GM12878 (cell line): Measurements from ENCODE around the gene TTI1. TPM values are rescaled to one million over a fixed set of nuclear protein-coding genes. Genes with fewer than 3 reads are reported as not detected.
A peak's percentile ranks its signal among the peaks of the same experiment; 100 is the strongest.

Experiments used
- BACH1 ChIP-seq: fragments of 450-650 bp; IDR thresholded peaks from 2 replicates; pipeline ENCODE4 v1.6.1; 2017; ENCODE audit warnings: mild to moderate bottlenecking, borderline replicate concordance
- BCL3 ChIP-seq: IDR thresholded peaks from 2 replicates; pipeline ENCODE4 v1.6.1; 2011; ENCODE audit warnings: borderline replicate concordance, low read depth, mild to moderate bottlenecking, moderate library complexity, low read length; ENCODE audit not compliant: insufficient read depth, poor library complexity, severe bottlenecking
- BHLHE40 ChIP-seq, 2 experiments: fragments of 450-650 bp in 1 of 2; IDR thresholded peaks; 2 replicates each; pipeline ENCODE4 v1.6.1; 2011 to 2017; ENCODE audit warnings: low read depth in 2 of 2, borderline replicate concordance in 1 of 2, improper control_type of control experiment in 1 of 2, low read length in 1 of 2, mild to moderate bottlenecking in 1 of 2
- EP300 ChIP-seq, 2 experiments: fragments of 150-350 bp in 1 of 2; IDR thresholded peaks; 2 replicates each; pipeline ENCODE4 v1.6.1; 2011 to 2012; ENCODE audit warnings: low read depth in 2 of 2, low read length in 2 of 2, borderline replicate concordance in 1 of 2, improper control_type of control experiment in 1 of 2, inconsistent platforms in 1 of 2; ENCODE audit not compliant: control insufficient read depth in 1 of 2
- ETV6 ChIP-seq, 2 experiments: fragments of 450-650 bp in 1 of 2; IDR thresholded peaks in 1 of 2; conservative IDR thresholded peaks in 1 of 2; 2 replicates each; pipeline ENCODE4 v1.6.1; 2014; ENCODE audit warnings: antibody characterized with exemption in 1 of 2, borderline replicate concordance in 1 of 2, low read depth in 1 of 2, mild to moderate bottlenecking in 1 of 2, moderate library complexity in 1 of 2
- HDGF ChIP-seq: fragments of 450-650 bp; IDR thresholded peaks from 2 replicates; pipeline ENCODE4 v1.6.1; 2016; ENCODE audit warnings: antibody characterized with exemption
- IRF4 ChIP-seq: IDR thresholded peaks from 2 replicates; pipeline ENCODE4 v1.6.1; 2011; ENCODE audit warnings: low read depth, low read length
- MTA2 ChIP-seq: fragments of 450-650 bp; IDR thresholded peaks from 2 replicates; pipeline ENCODE4 v1.6.1; 2016; ENCODE audit warnings: low read depth, mild to moderate bottlenecking, moderate library complexity
- NBN ChIP-seq: fragments of 450-650 bp; IDR thresholded peaks from 2 replicates; pipeline ENCODE4 v1.6.1; 2016
- NR2C1 ChIP-seq: fragments of 450-650 bp; IDR thresholded peaks from 2 replicates; pipeline ENCODE4 v1.6.1; 2017; ENCODE audit warnings: antibody characterized with exemption, mild to moderate bottlenecking, moderate library complexity
- NR2F1 ChIP-seq: fragments of 450-650 bp; conservative IDR thresholded peaks from 2 replicates; pipeline ENCODE4 v1.6.1; 2017; ENCODE audit warnings: mild to moderate bottlenecking
- NRF1 ChIP-seq: conservative IDR thresholded peaks from 2 replicates; pipeline ENCODE4 v1.6.1; 2011; ENCODE audit warnings: mild to moderate bottlenecking, low read depth, low read length, improper control_type of control experiment
- RBBP5 ChIP-seq: fragments of 200-600 bp; sonication (generic); conservative IDR thresholded peaks from 2 replicates; pipeline ENCODE4 v1.6.1; 2016
- SIN3A ChIP-seq: IDR thresholded peaks from 2 replicates; pipeline ENCODE4 v1.6.1; 2012; ENCODE audit warnings: low read depth, low read length, improper control_type of control experiment
- SMC3 ChIP-seq: IDR thresholded peaks from 2 replicates; pipeline ENCODE4 v1.6.1; 2011; ENCODE audit warnings: low read length, improper control_type of control experiment, borderline replicate concordance
- SPI1 ChIP-seq: IDR thresholded peaks from 2 replicates; pipeline ENCODE4 v1.6.1; 2011; ENCODE audit warnings: low read depth, mild to moderate bottlenecking, low read length, moderate library complexity, borderline replicate concordance; ENCODE audit not compliant: insufficient read depth
- TAF1 ChIP-seq: IDR thresholded peaks from 2 replicates; pipeline ENCODE4 v1.6.1; 2011; ENCODE audit warnings: mild to moderate bottlenecking, low read depth, low read length, borderline replicate concordance
- polyA plus RNA-seq, 11 experiments: library from polyadenylated mRNA; depleted of rRNA in 4 of 11; unstranded in 6 of 11; stranded (reverse) in 5 of 11; fragments of >200 nt; fragmentation: Nextera tagmentation in 4 of 11; fragmentation: Illumina TruSeq in 1 of 11; extraction: Ambion mirVana in 4 of 11; extraction: Trizol in 1 of 11; gene quantifications; 1 replicate in 1 of 11; 2 replicates in 10 of 11; pipeline versions ENCODE4 v1.2.1 to v1.2.3, GENCODE V29; 2011 to 2016; ENCODE audit warnings: inconsistent platforms in 2 of 11, missing spikeins in 2 of 11, low read depth in 1 of 11
- total RNA-seq, 4 experiments: library from RNA; depleted of rRNA in 3 of 4; stranded (reverse); fragments of >200 nt in 3 of 4; fragmentation: Illumina TruSeq in 1 of 4; extraction: Trizol in 1 of 4; gene quantifications; 2 replicates each; pipeline versions ENCODE4 v1.2.1 to v1.2.3, GENCODE V29; 2013 to 2021
- TF ChIP-seq, protein P1 (sequence below): fragments of 150-350 bp; IDR thresholded peaks from 2 replicates; pipeline ENCODE4 v1.6.1; 2016; ENCODE audit warnings: low read depth, low read length
- TF ChIP-seq, protein P2 (sequence below): IDR thresholded peaks from 2 replicates; pipeline ENCODE4 v1.6.1; 2012; ENCODE audit warnings: improper control_type of control experiment, low read depth, low read length; ENCODE audit not compliant: insufficient replicate concordance
- TF ChIP-seq, protein P3 (sequence below): IDR thresholded peaks from 2 replicates; pipeline ENCODE4 v1.6.1; 2012; ENCODE audit warnings: low read depth, low read length, improper control_type of control experiment

The TTI1 gene
- total and polyA plus RNA-seq, 10 of the 15 experiments (the other 5 are each of a cell fraction or from before 2014, with no cell fraction given): 5.3 to 44.6 (median 24.9) TPM

DNA sequence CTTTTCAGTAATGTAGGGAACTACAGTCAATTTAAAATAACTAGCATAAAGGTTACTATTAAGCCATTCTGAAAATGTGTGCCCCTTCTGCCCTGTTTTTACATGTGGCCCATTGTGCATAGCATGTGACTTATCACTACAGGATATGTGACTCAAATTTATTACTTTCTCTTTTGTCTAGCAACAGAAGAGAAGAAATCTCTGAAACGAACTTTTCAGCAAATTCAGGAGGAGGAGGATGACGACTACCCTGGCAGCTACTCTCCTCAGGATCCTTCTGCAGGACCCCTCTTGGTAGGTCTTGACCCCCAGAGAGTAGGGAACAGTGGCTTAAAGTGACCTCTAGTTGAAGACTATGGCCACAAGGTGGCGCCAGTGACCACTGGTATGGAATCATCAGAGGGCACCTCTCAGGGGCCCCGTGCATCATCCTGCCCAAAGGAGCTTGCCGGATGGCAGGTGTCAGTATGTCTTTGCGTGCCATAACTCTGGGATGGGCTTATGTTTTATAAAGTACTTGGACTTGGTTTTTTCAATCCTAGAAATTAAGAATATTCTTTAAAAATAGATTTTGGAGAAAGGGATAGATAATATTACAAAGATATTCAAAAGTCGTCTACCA is 24.2 kb upstream of the TTI1 start (continued):
- peak; percentile 89 for TF ChIP-seq SMC3
- no peak for TF ChIP-seq EP300 (IDR thresholded peaks at IDR 0.05; ENCODE audit: borderline replicate concordance in 1 of 2, control insufficient read depth in 1 of 2, low read depth in 2 of 2, low read length in 2 of 2)
- TF ChIP-seq, protein P1, sequence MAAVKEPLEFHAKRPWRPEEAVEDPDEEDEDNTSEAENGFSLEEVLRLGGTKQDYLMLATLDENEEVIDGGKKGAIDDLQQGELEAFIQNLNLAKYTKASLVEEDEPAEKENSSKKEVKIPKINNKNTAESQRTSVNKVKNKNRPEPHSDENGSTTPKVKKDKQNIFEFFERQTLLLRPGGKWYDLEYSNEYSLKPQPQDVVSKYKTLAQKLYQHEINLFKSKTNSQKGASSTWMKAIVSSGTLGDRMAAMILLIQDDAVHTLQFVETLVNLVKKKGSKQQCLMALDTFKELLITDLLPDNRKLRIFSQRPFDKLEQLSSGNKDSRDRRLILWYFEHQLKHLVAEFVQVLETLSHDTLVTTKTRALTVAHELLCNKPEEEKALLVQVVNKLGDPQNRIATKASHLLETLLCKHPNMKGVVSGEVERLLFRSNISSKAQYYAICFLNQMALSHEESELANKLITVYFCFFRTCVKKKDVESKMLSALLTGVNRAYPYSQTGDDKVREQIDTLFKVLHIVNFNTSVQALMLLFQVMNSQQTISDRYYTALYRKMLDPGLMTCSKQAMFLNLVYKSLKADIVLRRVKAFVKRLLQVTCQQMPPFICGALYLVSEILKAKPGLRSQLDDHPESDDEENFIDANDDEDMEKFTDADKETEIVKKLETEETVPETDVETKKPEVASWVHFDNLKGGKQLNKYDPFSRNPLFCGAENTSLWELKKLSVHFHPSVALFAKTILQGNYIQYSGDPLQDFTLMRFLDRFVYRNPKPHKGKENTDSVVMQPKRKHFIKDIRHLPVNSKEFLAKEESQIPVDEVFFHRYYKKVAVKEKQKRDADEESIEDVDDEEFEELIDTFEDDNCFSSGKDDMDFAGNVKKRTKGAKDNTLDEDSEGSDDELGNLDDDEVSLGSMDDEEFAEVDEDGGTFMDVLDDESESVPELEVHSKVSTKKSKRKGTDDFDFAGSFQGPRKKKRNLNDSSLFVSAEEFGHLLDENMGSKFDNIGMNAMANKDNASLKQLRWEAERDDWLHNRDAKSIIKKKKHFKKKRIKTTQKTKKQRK: no peak
- TF ChIP-seq, protein P2, sequence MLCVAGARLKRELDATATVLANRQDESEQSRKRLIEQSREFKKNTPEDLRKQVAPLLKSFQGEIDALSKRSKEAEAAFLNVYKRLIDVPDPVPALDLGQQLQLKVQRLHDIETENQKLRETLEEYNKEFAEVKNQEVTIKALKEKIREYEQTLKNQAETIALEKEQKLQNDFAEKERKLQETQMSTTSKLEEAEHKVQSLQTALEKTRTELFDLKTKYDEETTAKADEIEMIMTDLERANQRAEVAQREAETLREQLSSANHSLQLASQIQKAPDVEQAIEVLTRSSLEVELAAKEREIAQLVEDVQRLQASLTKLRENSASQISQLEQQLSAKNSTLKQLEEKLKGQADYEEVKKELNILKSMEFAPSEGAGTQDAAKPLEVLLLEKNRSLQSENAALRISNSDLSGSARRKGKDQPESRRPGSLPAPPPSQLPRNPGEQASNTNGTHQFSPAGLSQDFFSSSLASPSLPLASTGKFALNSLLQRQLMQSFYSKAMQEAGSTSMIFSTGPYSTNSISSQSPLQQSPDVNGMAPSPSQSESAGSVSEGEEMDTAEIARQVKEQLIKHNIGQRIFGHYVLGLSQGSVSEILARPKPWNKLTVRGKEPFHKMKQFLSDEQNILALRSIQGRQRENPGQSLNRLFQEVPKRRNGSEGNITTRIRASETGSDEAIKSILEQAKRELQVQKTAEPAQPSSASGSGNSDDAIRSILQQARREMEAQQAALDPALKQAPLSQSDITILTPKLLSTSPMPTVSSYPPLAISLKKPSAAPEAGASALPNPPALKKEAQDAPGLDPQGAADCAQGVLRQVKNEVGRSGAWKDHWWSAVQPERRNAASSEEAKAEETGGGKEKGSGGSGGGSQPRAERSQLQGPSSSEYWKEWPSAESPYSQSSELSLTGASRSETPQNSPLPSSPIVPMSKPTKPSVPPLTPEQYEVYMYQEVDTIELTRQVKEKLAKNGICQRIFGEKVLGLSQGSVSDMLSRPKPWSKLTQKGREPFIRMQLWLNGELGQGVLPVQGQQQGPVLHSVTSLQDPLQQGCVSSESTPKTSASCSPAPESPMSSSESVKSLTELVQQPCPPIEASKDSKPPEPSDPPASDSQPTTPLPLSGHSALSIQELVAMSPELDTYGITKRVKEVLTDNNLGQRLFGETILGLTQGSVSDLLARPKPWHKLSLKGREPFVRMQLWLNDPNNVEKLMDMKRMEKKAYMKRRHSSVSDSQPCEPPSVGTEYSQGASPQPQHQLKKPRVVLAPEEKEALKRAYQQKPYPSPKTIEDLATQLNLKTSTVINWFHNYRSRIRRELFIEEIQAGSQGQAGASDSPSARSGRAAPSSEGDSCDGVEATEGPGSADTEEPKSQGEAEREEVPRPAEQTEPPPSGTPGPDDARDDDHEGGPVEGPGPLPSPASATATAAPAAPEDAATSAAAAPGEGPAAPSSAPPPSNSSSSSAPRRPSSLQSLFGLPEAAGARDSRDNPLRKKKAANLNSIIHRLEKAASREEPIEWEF: no peak
- peak; percentile 18; the same call in 1 of the 2 replicates for TF ChIP-seq MTA2
- no peak for TF ChIP-seq RBBP5
- no peak for TF ChIP-seq NRF1
- TF ChIP-seq TAF1: no peak
- 0 out of 2 replicates have a peak, but pooled peaks have one; percentile 33 for TF ChIP-seq NBN
- peak in 1 of 2 experiments; percentile 23; a peak in 1 of 4 replicates for TF ChIP-seq BHLHE40 (IDR thresholded peaks at IDR 0.05; ENCODE audit: borderline replicate concordance in 1 of 2, low read depth in 2 of 2, low read length in 1 of 2)
- peak; percentile 57; the same call in 1 of the 2 replicates for TF ChIP-seq HDGF
- TF ChIP-seq BCL3: no peak
- no peak for TF ChIP-seq NR2C1
- no peak for TF ChIP-seq SPI1
- TF ChIP-seq BACH1: 0 out of 2 replicates have a peak, but pooled peaks have one; percentile 37
- TF ChIP-seq NR2F1: peak; percentile 82
- TF ChIP-seq, protein P3, sequence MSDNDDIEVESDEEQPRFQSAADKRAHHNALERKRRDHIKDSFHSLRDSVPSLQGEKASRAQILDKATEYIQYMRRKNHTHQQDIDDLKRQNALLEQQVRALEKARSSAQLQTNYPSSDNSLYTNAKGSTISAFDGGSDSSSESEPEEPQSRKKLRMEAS: no peak
- no peak for TF ChIP-seq IRF4
- TF ChIP-seq SIN3A: no peak
- no peak for TF ChIP-seq ETV6 (conservative IDR thresholded peaks at IDR 0.05 in 1 of 2, IDR thresholded peaks at IDR 0.05 in 1 of 2; ENCODE audit: borderline replicate concordance in 1 of 2, low read depth in 1 of 2)
